RPMI8226 (cell line): ENCODE results near the gene OR13C8.
A peak's percentile ranks its signal among the peaks of the same experiment; 100 is the strongest.
"Not testable (repeated sequence)": the region's sequence is repeated elsewhere in the genome, so short reads cannot be mapped to it uniquely, and the experiment has no call there.

ENCODE experiments used
- DNase-seq: peaks from one replicate; pipeline ENCODE4 v3.0.0-alpha.2; 2015

Gene OR13C8, protein sequence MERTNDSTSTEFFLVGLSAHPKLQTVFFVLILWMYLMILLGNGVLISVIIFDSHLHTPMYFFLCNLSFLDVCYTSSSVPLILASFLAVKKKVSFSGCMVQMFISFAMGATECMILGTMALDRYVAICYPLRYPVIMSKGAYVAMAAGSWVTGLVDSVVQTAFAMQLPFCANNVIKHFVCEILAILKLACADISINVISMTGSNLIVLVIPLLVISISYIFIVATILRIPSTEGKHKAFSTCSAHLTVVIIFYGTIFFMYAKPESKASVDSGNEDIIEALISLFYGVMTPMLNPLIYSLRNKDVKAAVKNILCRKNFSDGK

DNA sequence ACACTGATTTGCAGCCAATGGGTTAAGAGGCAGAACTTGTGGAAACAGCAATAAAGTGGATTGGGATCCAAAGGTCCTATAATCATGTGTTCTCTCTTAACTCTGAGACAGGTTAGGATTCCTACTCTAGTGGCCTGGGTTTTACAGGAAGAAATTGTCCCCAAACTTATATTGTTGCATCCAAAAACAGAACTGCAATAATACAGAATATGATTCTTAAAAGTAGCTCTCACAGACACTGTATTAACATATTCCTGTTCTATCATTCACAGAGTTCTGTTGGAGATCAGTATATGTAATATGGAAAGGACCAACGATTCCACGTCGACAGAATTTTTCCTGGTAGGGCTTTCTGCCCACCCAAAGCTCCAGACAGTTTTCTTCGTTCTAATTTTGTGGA is at the start of gene OR13C8:
Gene OR13C8, plus strand, starts transcription at position 301 of the 400 bp plus-strand sequence. Its CDS starts 0 bp downstream, at position 301.
- no peak for DNase-seq

GRCh38 chr9:104520241-104520640 is 48.7 kb upstream of the OR13C8 start:
- DNase-seq, result not testable (repeated sequence)

GRCh38 chr9:104527109-104527508 is 41.9 kb upstream of the OR13C8 start, which contains the start of gene OR13C4:
Gene OR13C4, minus strand, starts transcription at chr9:104527209. Its CDS starts 0 bp downstream, at chr9:104527209.
- no peak for DNase-seq

GRCh38 chr9:104536756-104537155 is 32.2 kb upstream of the OR13C8 start, which contains the start of gene OR13C3:
Gene OR13C3, minus strand, starts transcription at chr9:104536856. Its CDS starts 133 bp downstream, at chr9:104536723.
- no peak for DNase-seq

- DNase-seq, result no peak
Observed at GRCh38 chr9:104539275-104539674, 29.7 kb upstream of the OR13C8 start.

- DNase-seq, result no peak
Observed at GRCh38 chr9:104544644-104545043, 24.3 kb upstream of the OR13C8 start.

- DNase-seq, result no peak
Observed at GRCh38 chr9:104553261-104553660, 15.7 kb upstream of the OR13C8 start.

GRCh38 chr9:104555521-104555920 is 13.4 kb upstream of the OR13C8 start:
- no peak for DNase-seq

DNA sequence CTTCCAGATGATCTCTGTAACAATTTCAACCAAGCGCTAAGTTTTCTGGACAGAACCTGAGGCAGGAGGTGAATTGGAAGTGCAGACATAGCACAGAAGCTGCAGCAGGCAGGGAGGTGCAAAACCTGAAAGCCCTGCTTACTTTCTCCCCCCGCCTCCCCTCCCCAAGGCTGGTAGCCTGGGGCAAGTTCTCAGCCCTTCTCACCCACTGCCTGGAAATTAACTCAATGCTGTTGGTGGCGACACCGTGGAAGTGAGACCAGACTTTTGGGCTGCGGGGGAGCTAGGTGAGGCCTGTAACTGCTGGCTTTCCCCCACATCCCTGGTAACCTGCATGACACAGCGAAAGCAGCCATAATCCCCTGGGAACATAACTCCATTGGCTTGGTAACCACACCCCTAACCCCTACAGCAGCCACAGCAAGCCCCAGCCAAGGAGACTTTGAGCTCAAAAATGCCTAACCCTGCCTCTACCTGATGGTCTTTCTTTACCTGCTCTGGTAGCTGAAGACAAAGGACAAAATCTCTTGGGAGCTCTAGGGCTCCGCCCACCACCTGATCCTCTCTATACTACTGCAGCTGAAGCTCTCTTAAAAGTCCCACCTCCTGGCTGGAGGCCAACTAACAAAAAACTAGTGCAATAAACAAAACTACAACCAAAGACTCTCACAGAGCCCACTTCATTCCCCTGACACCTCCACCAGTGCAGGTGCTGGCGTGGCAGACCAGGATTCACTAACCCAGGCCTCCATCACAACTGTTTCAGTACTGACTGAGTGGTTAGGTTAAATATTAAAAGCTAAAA is 11.9 kb upstream of the OR13C8 start:
- peak; percentile 15 for DNase-seq

- DNase-seq, result no peak
Observed at GRCh38 chr9:104564358-104564757, 4.6 kb upstream of the OR13C8 start.

DNA sequence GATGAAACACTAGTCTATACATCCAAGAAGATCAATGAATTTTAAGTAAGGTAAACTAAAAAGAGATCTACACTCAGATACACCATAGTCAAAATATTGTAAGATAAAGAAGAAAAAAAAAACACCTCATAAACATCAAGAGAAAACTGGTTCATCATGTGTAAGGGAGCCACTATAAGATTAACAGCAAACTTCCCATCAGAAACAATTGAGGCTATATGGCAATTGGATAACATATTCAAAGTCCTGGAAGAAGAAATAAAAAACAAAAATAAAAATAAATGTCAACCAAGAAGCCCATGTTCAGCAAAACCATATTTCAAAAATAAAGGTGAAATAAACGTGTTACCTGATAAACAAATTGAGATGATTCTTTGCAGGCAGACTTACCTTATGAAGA is 3.6 kb downstream of the OR13C8 start:
- no peak for DNase-seq

- DNase-seq, result no peak
Observed at GRCh38 chr9:104575456-104575855, 6.5 kb downstream of the OR13C8 start.

- no peak for DNase-seq
Observed at GRCh38 chr9:104577263-104577662, 8.3 kb downstream of the OR13C8 start.

DNA sequence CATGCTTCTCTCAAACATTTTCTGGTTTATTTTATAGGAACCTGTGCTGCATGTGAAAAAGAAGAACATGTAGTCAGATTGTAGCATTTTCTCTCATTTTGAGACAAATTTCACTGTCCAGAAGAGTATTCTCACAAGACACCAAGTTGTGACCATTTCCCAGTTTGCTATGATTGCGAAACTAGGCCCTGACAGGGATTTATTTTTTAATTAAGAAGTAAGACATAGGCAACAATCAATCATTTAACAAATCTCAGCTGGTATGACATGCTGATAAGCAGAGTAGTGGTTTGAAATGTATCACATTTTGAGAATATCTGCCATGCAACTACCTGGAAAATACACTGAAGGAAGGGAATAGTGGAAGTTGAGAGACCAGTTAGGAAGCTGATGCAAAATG is 11.6 kb downstream of the OR13C8 start:
- no peak for DNase-seq

DNA sequence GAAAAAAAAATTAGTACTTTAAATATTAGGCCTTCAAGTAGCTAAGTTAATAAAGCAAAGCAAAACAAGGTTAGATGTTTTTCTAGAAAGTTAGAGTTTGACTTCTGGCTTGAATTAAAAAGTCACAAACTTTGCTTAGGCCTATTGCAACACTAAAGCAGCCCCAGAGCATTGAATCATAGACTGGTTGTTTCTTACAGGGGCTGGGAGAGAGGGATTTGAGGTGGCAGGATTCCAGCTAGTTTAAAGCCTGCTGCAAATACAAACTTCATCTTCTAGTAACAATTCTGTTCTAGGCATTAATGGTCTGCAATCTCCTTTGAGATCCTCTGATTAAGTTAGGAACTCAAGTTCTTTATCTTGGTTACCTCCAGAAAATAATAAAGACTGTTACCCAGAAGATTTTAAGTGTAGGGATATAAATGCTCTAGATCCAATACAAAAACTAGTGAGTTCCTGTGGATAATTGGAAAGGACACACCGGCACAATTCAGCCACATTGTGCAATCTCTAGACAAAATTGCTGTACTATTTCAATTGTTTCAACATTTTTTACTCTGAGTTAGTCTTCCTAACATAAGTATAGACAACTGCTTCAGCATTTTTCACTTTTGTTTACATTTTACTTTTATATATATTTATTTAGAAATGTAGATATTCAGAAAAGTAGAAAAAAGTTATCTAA is 17.7 kb downstream of the OR13C8 start:
- no peak for DNase-seq

- no peak for DNase-seq
Observed at GRCh38 chr9:104589626-104590025, 20.7 kb downstream of the OR13C8 start.

- not testable (repeated sequence) for DNase-seq
Observed at GRCh38 chr9:104598749-104599148, 29.8 kb downstream of the OR13C8 start.

- not testable (repeated sequence) for DNase-seq
Observed at GRCh38 chr9:104599313-104599712, 30.3 kb downstream of the OR13C8 start, which contains the start of gene OR13C5. Gene OR13C5, minus strand, starts transcription at chr9:104599413. Its CDS starts 0 bp downstream, at chr9:104599413.

DNA sequence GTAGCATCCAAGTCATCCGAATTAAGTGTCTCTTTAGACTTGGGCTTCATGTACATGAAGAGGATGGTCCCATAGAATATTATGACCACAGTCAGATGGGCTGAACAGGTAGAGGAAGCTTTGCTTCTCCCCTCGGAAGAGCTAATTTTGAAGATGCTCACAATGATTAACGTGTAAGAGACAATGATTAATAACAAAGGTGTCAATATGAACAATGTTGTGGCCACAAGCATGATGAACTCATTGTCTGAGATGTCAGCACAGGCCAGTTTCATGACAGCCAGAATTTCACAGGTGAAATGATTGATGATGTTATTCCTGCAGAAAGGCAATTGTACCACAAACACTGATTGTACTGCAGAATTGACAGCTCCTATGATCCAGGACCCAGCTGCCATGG is 35.8 kb downstream of the OR13C8 start:
- no peak for DNase-seq

GRCh38 chr9:104605527-104605926 is 36.6 kb downstream of the OR13C8 start, which contains the start of gene OR13C2:
Gene OR13C2, minus strand, starts transcription at chr9:104605627. Its CDS starts 0 bp downstream, at chr9:104605627.
- DNase-seq, result not testable (repeated sequence)

- no peak for DNase-seq
Observed at GRCh38 chr9:104606152-104606551, 37.2 kb downstream of the OR13C8 start.

DNA sequence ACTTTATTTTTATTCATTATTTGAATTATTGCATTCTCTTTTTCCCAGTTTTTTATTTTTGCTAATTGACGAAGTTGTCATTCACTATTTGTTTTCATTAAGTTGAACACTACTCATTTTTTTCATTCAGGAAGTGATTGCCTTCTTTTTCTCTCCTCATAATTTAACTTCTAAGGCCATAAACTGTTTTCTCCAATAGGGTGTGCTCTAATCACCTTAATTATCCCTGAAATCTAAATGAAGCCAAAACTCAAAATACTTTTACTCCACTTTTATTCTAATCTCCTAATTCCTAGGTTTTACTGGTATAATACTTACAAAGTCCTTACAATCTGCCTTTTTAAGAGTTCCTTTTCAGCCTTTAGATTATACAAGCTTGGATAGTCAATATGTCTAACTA is 39.4 kb downstream of the OR13C8 start:
- DNase-seq, result no peak

- DNase-seq, result no peak
Observed at GRCh38 chr9:104611213-104611612, 42.2 kb downstream of the OR13C8 start.
